Activated T-cell treated with anti-CD3 and anti-CD28 coated beads, Interleukin-2, amount 50 U/mL, for 1 hour (primary cell): ENCODE data around the gene FOXC2.

Source experiments
- DNase-seq: peaks from one replicate; pipeline ENCODE4 v3.0.0-alpha.2; 2020

The FOXC2 gene

GRCh38 chr16:86566601-86566965 is at the start of gene FOXC2:
FOXC2 (plus strand) TSS chr16:86566829; CDS start chr16:86567336, 507 bp downstream.
- peak; percentile 60 for DNase-seq

- DNase-seq: no peak
Measured at GRCh38 chr16:86517033-86517432, 49.6 kb upstream of the FOXC2 start.

- no peak for DNase-seq
Measured at GRCh38 chr16:86517652-86518258, 48.9 kb upstream of the FOXC2 start.

- no peak for DNase-seq
Measured at GRCh38 chr16:86519007-86519648, 47.5 kb upstream of the FOXC2 start.

- peak; percentile 56 for DNase-seq
Measured at GRCh38 chr16:86519649-86520316, 46.8 kb upstream of the FOXC2 start.

GRCh38 chr16:86520317-86521210 is 46.1 kb upstream of the FOXC2 start:
- no peak for DNase-seq

- DNase-seq: no peak
Measured at GRCh38 chr16:86521236-86522197, 45.1 kb upstream of the FOXC2 start.

- DNase-seq: no peak
Measured at GRCh38 chr16:86522634-86523033, 44.0 kb upstream of the FOXC2 start.

GRCh38 chr16:86523166-86523740 is 43.4 kb upstream of the FOXC2 start:
- no peak for DNase-seq

- no peak for DNase-seq
Measured at GRCh38 chr16:86524029-86524428, 42.6 kb upstream of the FOXC2 start.

GRCh38 chr16:86525696-86526095 is 40.9 kb upstream of the FOXC2 start:
- no peak for DNase-seq

- no peak for DNase-seq
Measured at GRCh38 chr16:86527366-86527765, 39.3 kb upstream of the FOXC2 start.

GRCh38 chr16:86528061-86528929 is 38.3 kb upstream of the FOXC2 start:
- DNase-seq: no peak

- no peak for DNase-seq
Measured at GRCh38 chr16:86529160-86529559, 37.5 kb upstream of the FOXC2 start.

- DNase-seq: no peak
Measured at GRCh38 chr16:86530251-86531190, 36.1 kb upstream of the FOXC2 start.

GRCh38 chr16:86531191-86531545 is 35.5 kb upstream of the FOXC2 start:
- no peak for DNase-seq

- DNase-seq: no peak
Measured at GRCh38 chr16:86531641-86532525, 34.7 kb upstream of the FOXC2 start.

- no peak for DNase-seq
Measured at GRCh38 chr16:86532526-86532815, 34.2 kb upstream of the FOXC2 start.

GRCh38 chr16:86533076-86533475 is 33.6 kb upstream of the FOXC2 start:
- no peak for DNase-seq
